NCI-H2029 (cell line): ENCODE results near the gene KCNK18.
"Not testable (repeated sequence)": the region's sequence is repeated elsewhere in the genome, so short reads cannot be mapped to it uniquely, and the experiment has no call there.

Experiments
- DNase-seq: peaks from one replicate; lab custom pipeline; 2025; lab: John Stamatoyannopoulos, UW

KCNK18 gene

GRCh38 chr10:117222552-117222951, 25.3 kb downstream of the KCNK18 start:
- no peak for DNase-seq

GRCh38 chr10:117222976-117223692, 25.8 kb downstream of the KCNK18 start:
- no peak for DNase-seq

GRCh38 chr10:117223693-117224430, 26.6 kb downstream of the KCNK18 start:
- DNase-seq = no peak

- DNase-seq = no peak
These were observed 27.6 kb downstream of the KCNK18 start for GRCh38 chr10:117224881-117225280.

- no peak for DNase-seq
These were observed 29.6 kb downstream of the KCNK18 start for GRCh38 chr10:117226813-117227451.

GRCh38 chr10:117228210-117228609, 30.9 kb downstream of the KCNK18 start:
- DNase-seq = no peak

- not testable (repeated sequence) for DNase-seq
These were observed 32.8 kb downstream of the KCNK18 start for GRCh38 chr10:117230107-117230506.

GRCh38 chr10:117237401-117237991, 40.2 kb downstream of the KCNK18 start:
- DNase-seq = no peak

GRCh38 chr10:117239051-117239450, 41.8 kb downstream of the KCNK18 start:
- no peak for DNase-seq

GRCh38 chr10:117239721-117240620, 42.7 kb downstream of the KCNK18 start:
- no peak for DNase-seq

GRCh38 chr10:117240621-117241529, 43.6 kb downstream of the KCNK18 start, which contains the start of gene SLC18A2:
Gene SLC18A2 (plus strand): TSS chr10:117241114. CDS start chr10:117241694, 580 bp downstream.
- no peak for DNase-seq

- DNase-seq = no peak
These were observed 44.5 kb downstream of the KCNK18 start for GRCh38 chr10:117241541-117242462.

GRCh38 chr10:117242463-117242832, 45.2 kb downstream of the KCNK18 start:
- DNase-seq = no peak

- no peak for DNase-seq
These were observed 49.8 kb downstream of the KCNK18 start for GRCh38 chr10:117246997-117247671.

- no peak for DNase-seq
These were observed 51.6 kb downstream of the KCNK18 start for GRCh38 chr10:117248750-117249465.

- no peak for DNase-seq
These were observed 52.3 kb downstream of the KCNK18 start for GRCh38 chr10:117249493-117250093.

GRCh38 chr10:117250411-117250810, 53.1 kb downstream of the KCNK18 start:
- DNase-seq = no peak

- no peak for DNase-seq
These were observed 56.6 kb downstream of the KCNK18 start for GRCh38 chr10:117253908-117254307.
